ENCODE measurements around the gene MXRA8.

MXRA8 gene

GRCh38 chr1:1365875-1366698 is 7.7 kb upstream of the MXRA8 start:
- no peak for DNase-seq

GRCh38 chr1:1364266-1364665 is 5.9 kb upstream of the MXRA8 start:
- no peak for DNase-seq

- no peak for DNase-seq
Observed at GRCh38 chr1:1361982-1362423, 3.6 kb upstream of the MXRA8 start.

- DNase-seq, result no peak
Observed at GRCh38 chr1:1361233-1361981, 3.1 kb upstream of the MXRA8 start.

- DNase-seq, result no peak
Observed at GRCh38 chr1:1360506-1361169, 2.3 kb upstream of the MXRA8 start.

GRCh38 chr1:1359664-1360468 is 1.5 kb upstream of the MXRA8 start:
- no peak for DNase-seq

- DNase-seq, result no peak
Observed at GRCh38 chr1:1359308-1359663, 931 bp upstream of the MXRA8 start.

- DNase-seq, result no peak
Observed at GRCh38 chr1:1357871-1358432, 403 bp downstream of the MXRA8 start.

- no peak for DNase-seq
Observed at GRCh38 chr1:1356796-1357401, 1.5 kb downstream of the MXRA8 start.

- DNase-seq, result no peak
Observed at GRCh38 chr1:1356166-1356795, 2.1 kb downstream of the MXRA8 start.

GRCh38 chr1:1355416-1355815 is 2.9 kb downstream of the MXRA8 start:
- DNase-seq, result no peak

- no peak for DNase-seq
Observed at GRCh38 chr1:1354271-1355247, 3.8 kb downstream of the MXRA8 start.

- no peak for DNase-seq
Observed at GRCh38 chr1:1353389-1354151, 4.8 kb downstream of the MXRA8 start.

GRCh38 chr1:1352786-1353388 is 5.5 kb downstream of the MXRA8 start:
- DNase-seq, result no peak

- DNase-seq, result no peak
Observed at GRCh38 chr1:1351511-1352427, 6.6 kb downstream of the MXRA8 start.

- DNase-seq, result no peak
Observed at GRCh38 chr1:1349256-1350012, 8.9 kb downstream of the MXRA8 start, which contains the start of gene DVL1. Gene DVL1 (minus strand): TSS chr1:1349418. CDS start chr1:1349065, 353 bp downstream.
